GM18873 (cell line): Measurements from ENCODE around the gene SMIM20.
"Not testable (repeated sequence)": the region's sequence is repeated elsewhere in the genome, so short reads cannot be mapped to it uniquely, and the experiment has no call there.

ENCODE experiments used
- ATAC-seq: cut with Tn5 transposase; IDR thresholded peaks from one replicate; pipeline ENCODE4 v1.9.1; 2021; ENCODE audit warnings: mild to moderate bottlenecking, moderate library complexity, moderate number of reproducible peaks; ENCODE audit not compliant: unreplicated experiment, low FRiP score

The SMIM20 gene

GRCh38 chr4:25913851-25914669 lies at the start of gene SMIM20:
Gene SMIM20, plus strand, starts transcription at chr4:25914220. Its CDS starts 94 bp downstream, at chr4:25914314.
- peak; percentile 87 for ATAC-seq

GRCh38 chr4:25865586-25865985 lies 48.4 kb upstream of the SMIM20 start:
- ATAC-seq, result no peak

GRCh38 chr4:25866401-25866800 lies 47.6 kb upstream of the SMIM20 start:
- ATAC-seq, result not testable (repeated sequence)

GRCh38 chr4:25867781-25868294 lies 46.2 kb upstream of the SMIM20 start:
- ATAC-seq, result no peak

- ATAC-seq, result peak; percentile 32
These were observed 43.9 kb upstream of the SMIM20 start for GRCh38 chr4:25870081-25870480.

GRCh38 chr4:25872851-25873631 lies 41.0 kb upstream of the SMIM20 start:
- ATAC-seq, result no peak

GRCh38 chr4:25873632-25874129 lies 40.3 kb upstream of the SMIM20 start:
- no peak for ATAC-seq

GRCh38 chr4:25874655-25875054 lies 39.4 kb upstream of the SMIM20 start:
- no peak for ATAC-seq

- no peak for ATAC-seq
These were observed 38.7 kb upstream of the SMIM20 start for GRCh38 chr4:25875281-25875745.

GRCh38 chr4:25878676-25879075 lies 35.3 kb upstream of the SMIM20 start:
- ATAC-seq, result no peak

- no peak for ATAC-seq
These were observed 34.9 kb upstream of the SMIM20 start for GRCh38 chr4:25879091-25879584.

- ATAC-seq, result no peak
These were observed 34.4 kb upstream of the SMIM20 start for GRCh38 chr4:25879587-25879986.

- no peak for ATAC-seq
These were observed 33.9 kb upstream of the SMIM20 start for GRCh38 chr4:25879991-25880651.

GRCh38 chr4:25881193-25881592 lies 32.8 kb upstream of the SMIM20 start:
- no peak for ATAC-seq

- no peak for ATAC-seq
These were observed 31.8 kb upstream of the SMIM20 start for GRCh38 chr4:25882226-25882625.

GRCh38 chr4:25883565-25883964 lies 30.5 kb upstream of the SMIM20 start:
- no peak for ATAC-seq

- ATAC-seq, result no peak
These were observed 29.8 kb upstream of the SMIM20 start for GRCh38 chr4:25884031-25884782.

GRCh38 chr4:25888781-25889180 lies 25.2 kb upstream of the SMIM20 start:
- ATAC-seq, result no peak

- no peak for ATAC-seq
These were observed 24.2 kb upstream of the SMIM20 start for GRCh38 chr4:25889589-25890503.
